Fibroblast of skin of left quadriceps (primary cell): Measurements from ENCODE around the gene RPL28.

Experiments
- DNase-seq, 2 experiments: peaks; one replicate each; pipeline ENCODE4 v3.0.0-alpha.2; 2013; ENCODE audit warnings: low read depth in 2 of 2

The RPL28 gene

DNA sequence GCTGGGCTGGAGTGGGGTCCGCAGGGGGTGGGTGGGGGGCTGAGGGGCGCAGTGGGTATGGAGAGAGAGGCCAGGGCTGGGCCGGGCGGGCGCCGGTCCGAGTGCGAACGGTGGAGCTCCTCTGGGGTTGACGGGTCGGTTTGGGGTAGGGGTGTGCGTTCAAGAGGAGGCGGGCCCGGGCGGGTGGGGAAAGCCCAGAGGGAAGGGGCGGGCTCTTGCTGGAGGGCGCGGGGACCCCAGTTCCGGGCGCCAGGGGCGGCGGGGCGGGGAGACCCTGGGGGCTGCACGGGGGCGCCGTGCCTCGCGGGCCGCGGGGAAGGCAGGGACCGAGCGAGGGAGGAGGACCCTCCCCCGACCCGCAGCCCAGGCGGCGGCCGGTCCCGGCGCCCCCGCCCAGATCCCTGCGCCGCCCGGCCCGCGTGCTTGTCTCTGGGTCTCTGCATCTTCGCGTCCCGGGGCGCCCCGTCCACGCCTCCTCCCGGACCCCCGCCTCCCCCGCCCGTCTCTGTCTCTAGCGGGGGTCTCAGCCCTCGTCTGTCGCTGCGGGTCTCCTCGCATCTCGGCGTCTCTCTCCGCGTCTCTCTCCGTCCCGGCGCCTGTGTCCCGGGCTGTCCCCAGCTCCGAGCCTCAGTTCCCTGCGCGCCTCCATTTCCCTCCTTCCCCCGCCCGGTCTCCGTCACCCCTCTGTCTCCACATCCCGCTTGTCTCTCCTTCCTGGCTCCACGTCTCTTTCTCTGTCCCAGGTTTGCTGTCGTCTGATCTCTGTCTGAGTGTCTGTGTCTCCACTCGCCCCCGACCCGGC, 65.6 kb downstream of the RPL28 start:
- DNase-seq: no peak

DNA sequence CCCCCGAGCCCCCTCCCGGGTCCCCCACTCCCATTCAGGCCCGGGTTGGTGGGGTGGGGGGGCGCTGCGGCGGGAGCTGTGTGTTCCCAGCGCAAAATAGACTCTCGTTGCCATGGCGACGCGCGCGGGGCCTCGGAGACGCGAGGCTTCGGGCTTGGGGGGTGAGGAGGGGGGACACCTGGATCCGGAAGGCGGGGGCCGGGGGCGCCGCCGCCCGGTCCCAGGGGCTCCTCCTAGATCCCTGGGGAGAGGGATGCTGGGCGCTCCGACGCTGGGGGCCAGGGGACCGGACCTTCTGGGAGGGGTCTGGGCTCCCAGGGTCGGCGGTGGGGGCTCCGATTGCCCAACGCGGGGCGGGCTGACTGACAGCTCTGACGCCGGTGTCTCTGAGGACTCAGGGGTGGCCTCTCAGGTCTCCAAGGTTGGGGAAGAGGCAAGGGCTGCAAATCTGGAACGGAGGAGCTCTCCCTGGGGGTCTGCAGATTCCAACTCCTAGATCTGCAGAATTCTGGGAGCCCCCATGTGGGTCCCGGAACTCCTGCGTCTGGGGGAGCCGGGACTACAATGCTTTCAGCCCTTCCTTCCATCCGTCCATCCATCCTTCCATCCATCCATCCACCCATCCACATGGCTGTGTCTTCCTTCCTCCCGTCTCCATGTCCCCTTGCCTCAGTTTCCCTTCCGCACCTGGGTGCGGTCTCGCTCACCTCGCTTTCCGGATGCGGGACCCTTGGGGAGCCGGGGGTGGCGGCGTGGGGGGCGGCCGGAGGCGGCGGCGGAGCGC, 66.4 kb downstream of the RPL28 start:
- DNase-seq: no peak
